Erythroblast (primary cell): ENCODE data around the gene DCAF7.

ENCODE experiments used
- DNase-seq, 2 experiments: peaks; one replicate each; lab custom pipeline; 2025; lab: John Stamatoyannopoulos, UW
- GATA1 ChIP-seq: IDR thresholded peaks from 2 replicates; pipeline ENCODE4 v1.6.1; 2011; ENCODE audit warnings: low read depth, mild to moderate bottlenecking, control low read depth, low read length, moderate library complexity
- POLR2A ChIP-seq: IDR thresholded peaks from 2 replicates; pipeline ENCODE4 v1.6.1; 2011; ENCODE audit warnings: mild to moderate bottlenecking, low read length

The DCAF7 gene

DNA sequence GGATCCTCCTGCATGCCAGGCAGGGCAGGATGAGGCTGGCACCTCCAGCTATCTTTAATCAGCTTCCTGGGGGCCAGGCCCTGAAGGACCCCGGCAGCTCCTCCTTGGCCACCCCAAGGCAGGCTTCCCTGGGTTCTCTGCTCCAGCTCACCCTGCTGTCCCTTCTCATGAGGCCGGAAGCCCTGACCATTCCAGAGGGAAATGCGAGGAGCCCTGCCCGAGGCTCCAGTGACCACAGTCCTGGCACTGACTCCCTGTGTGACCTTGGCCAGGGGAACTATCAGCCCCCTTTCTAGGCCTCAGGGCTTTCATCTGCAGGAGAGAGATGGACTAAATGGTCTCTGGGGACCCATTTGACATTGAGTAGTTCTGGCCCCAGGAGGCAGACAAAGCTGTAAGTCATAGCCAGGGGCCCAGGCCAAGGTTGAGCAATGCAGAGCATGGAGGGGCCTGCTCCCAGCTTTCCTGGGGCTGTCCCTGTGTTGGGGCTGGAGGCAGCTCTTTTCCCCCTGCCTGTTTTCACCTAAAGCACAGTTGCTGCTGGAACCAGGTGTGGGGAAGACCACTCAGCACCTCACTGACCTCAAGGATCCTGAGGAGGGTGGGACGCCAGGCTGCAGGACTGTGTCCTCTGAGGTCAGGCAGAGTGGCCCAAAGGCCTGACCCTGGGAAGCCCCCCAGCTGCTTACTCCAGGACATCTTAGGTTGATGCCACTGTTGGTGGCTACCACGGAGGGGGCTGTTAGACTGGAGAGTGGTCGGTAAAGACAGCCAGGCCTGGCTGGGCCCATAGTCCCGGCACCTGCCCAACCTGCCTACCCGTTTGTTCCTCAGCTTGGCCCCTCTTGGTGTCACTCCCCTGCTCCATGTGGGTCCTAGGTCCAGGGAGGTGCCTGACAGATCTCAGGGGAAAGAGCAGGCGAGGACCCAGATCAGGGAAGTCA lies 19.0 kb upstream of the DCAF7 start:
- DNase-seq, result no peak
- TF ChIP-seq GATA1, result no peak
- TF ChIP-seq POLR2A, result no peak

DNA sequence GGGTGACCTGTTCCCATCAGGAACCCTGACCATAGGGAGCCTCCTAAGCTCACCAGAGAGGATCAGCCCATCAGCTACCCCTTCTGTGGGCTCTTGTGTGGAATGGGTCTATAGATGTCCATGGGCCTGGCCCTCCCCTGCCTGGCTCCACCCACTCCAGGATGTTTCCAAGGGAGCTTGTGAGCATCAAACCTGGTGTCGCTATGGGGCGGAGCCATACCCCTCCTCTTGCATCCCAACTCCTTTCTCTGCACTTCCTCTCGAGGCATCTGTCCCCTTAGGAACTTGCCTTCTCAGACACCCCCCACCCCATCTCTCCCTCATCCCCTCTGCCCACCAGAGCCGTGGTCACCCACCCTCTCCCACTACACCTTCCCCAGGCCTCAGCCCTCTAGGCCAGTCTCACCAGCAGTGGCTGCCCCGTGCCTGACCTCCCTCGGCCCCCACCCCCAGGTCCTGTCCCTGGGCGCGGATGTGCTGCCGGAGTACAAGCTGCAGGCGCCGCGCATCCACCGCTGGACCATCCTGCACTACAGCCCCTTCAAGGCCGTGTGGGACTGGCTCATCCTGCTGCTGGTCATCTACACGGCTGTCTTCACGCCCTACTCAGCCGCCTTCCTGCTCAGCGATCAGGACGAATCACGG lies 16.7 kb upstream of the DCAF7 start:
- DNase-seq, result no peak
- TF ChIP-seq POLR2A (no peak), GATA1 (no peak)

DNA sequence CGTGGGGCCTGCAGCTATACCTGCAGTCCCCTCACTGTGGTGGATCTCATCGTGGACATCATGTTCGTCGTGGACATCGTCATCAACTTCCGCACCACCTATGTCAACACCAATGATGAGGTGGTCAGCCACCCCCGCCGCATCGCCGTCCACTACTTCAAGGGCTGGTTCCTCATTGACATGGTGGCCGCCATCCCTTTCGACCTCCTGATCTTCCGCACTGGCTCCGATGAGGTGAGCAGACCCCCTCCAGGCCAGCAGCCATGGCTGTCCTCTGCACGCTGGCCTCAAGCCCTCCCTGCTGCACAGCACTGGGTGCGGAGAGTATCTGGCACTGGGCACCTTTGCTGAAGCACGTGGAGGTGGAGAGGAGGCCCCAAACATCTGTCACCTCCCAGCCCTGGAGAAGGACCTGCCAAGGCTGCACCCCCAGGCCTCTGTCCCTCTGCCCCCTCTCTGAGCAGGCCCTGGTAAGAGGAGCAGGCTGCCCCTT lies 16.2 kb upstream of the DCAF7 start:
- no peak for DNase-seq
- no peak for TF ChIP-seq GATA1

DNA sequence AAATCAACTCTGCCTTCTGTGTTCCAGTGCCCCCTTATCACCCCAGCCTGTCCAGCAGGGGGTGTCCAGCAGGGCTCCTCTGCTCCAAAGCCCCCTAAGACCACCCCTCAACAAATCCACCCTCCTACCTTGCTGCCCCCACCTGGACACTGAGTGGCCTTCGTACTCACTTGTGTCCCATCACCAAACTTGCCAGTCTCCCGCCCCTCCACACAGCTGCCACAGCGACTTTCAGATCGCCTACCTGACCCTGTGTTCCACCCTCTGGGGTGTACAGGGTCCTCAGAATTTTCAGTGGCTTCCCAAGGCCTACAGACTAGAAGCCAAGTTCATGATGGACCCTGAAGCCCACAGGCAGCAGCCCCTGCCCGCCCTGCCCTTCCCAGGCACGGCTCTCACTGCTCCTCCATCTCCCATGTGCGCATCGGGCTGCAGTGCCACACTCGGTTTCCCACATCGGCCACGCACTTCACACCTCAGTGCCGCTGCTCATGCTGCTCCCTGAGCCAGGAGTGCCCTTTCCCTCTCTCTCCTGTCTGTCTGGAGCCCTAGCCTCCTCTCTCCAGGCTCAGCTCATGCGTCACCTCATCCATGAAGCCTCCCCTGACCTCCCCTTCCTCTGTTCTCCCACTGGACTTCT lies 15.3 kb upstream of the DCAF7 start:
- TF ChIP-seq POLR2A (no peak), GATA1 (no peak)
- DNase-seq, result no peak

DNA sequence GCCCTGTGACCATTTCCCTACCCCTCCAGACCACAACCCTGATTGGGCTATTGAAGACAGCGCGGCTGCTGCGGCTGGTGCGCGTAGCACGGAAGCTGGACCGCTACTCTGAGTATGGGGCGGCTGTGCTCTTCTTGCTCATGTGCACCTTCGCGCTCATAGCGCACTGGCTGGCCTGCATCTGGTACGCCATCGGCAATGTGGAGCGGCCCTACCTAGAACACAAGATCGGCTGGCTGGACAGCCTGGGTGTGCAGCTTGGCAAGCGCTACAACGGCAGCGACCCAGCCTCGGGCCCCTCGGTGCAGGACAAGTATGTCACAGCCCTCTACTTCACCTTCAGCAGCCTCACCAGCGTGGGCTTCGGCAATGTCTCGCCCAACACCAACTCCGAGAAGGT lies 14.6 kb upstream of the DCAF7 start:
- no peak for DNase-seq
- TF ChIP-seq GATA1 (no peak), POLR2A (no peak)

DNA sequence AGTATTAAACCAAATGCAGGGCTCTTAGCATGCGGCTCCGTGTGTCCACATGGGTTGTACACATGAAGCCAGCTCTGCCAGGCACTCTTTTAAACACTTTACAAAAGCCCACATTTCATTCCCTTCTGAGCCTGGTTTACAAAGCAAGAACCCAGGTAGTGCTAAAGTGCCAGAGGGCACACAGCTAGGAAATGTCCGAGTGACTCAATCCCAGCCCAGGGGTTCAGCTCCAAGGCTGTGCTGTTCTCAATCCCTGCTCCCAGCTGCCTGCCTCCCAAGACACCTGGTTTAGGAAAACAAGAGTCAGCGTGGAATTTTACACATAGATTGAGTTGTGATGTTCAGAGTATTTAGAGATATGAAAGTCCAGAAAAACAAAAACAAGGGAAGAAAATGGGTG lies 13.3 kb upstream of the DCAF7 start:
- no peak for TF ChIP-seq GATA1
- no peak for TF ChIP-seq POLR2A
- no peak for DNase-seq

DNA sequence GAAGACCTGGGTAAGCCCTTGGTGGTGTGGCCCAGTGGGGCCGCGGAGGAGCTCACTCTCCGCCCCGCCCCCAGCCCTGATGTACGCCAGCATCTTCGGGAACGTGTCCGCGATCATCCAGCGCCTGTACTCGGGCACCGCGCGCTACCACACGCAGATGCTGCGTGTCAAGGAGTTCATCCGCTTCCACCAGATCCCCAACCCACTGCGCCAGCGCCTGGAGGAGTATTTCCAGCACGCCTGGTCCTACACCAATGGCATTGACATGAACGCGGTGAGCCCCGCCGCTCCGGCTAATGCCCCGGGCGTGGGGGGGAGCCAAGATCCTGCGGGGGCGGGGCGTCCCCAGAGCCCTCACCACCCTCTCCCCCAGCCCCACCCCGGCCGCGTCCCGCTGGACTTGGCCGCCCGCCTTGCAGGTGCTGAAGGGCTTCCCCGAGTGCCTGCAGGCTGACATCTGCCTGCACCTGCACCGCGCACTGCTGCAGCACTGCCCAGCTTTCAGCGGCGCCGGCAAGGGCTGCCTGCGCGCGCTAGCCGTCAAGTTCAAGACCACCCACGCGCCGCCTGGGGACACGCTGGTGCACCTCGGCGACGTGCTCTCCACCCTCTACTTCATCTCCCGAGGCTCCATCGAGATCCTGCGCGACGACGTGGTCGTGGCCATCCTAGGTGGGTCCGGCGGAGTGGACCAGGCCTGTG lies 12.1 kb upstream of the DCAF7 start:
- DNase-seq, result no peak
- TF ChIP-seq POLR2A, result no peak
- no peak for TF ChIP-seq GATA1

DNA sequence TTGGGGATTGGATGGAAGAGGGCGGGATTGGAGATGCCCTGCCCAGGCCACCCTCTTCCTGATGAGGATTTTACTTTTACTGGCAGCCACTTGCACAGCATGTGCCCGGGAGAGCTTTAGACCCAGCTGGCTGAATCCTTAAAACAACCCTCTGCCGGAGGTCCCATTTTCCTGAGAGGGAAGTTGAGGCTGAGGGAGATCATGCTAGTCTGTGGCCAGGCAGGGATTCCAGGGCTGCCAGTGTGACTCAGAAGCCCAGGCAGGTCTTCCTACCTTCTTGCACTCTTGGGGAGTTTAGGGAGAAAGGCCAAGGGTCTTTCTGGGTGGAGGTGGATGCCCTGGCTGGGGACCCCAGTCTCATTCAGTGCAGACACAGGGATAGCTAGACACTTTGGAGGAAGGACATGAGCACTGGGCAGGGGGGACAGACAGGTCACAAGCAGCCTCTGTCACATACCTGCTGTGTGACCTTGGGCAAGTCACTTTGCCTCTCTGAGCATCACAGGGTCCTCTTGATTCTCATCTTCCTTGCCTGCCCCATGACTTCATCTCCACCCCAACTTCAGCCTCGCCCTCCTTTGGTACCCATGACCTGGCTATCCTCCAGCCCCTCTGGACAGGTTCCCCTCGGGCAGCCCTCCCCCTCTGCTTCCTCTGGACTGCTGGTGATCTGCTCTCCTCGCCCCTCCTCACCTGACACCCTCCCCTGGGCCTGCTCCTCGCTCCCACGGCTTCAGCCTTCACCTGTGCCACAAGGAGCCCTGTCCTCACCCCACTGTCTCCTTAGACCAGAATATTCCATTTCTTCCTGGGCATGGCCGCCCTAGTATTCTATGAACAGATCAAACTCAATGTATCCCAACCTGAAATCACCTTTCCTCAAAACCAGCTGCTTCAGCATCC lies 11.3 kb upstream of the DCAF7 start:
- no peak for DNase-seq
- TF ChIP-seq GATA1, result no peak
- TF ChIP-seq POLR2A, result no peak

DNA sequence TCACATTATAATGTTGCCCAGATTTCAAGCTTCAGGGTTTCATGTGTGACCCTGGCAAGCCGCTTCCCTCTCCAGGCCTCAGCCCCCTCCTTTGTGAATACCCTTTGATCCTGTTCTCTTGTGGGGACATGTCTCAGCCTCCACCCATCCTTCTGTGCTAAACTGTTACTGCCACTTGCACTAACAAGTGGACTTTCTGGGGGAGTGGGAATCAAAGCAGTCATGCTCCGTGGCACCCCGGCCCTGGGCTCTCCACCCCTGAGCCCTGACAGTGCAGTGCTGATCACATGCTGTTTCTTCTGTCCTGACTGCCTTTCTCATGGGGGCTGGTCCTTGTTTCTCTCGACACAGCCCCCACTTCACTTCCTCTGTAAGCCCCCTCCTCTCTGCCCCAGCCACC lies 9.7 kb upstream of the DCAF7 start:
- DNase-seq, result no peak
- TF ChIP-seq GATA1 (no peak), POLR2A (no peak)

DNA sequence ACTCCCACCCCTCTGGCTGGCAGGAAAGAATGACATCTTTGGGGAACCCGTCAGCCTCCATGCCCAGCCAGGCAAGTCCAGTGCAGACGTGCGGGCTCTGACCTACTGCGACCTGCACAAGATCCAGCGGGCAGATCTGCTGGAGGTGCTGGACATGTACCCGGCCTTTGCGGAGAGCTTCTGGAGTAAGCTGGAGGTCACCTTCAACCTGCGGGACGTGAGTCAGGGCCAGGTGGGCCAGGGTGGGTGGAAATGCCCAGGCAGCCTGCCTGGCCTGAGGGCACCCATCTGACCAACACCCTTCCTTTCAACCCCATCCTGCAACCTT lies 8.1 kb upstream of the DCAF7 start:
- no peak for TF ChIP-seq GATA1
- no peak for DNase-seq

DNA sequence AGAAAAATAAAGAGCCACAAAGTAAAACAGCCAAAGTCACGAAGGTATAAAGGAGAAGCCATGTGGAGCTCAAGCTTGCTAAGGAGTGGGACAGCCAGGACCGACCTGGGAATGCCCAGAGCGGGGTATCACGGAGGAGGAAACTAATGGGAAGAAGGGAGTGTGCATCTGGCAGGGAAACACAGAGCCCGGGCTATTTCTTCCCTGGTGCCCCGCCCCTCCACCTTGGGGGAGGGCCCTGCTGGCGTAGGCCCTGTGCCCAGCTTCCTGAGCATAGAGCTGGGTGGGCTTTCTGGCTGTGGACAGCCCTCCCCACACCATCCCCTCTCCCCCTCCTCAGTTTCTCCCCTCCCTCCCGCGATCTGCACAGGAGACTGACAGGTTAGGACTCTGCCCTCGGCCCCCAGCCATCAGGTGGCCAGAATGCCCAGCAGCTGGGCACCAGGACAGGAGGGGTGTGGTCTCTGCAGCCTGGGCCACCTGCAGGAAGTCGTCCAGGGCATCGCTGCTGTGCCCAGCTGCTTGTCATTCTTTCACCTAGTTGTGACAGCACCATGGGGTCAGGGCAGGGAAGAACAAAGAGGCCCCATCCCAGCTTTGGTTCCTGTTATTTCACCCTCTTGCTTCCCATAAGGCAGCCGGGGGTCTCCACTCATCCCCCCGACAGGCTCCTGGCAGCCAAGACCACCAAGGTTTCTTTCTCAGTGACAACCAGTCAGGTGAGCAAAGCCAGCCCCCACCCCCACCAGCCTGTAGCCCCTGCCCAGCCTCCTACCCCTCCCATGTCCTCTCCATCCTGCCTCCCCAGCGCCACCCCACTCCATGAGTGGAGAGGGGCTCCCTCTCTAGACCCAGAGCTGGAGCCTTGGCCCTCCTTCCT lies 7.1 kb upstream of the DCAF7 start:
- DNase-seq, result no peak
- TF ChIP-seq GATA1 (no peak), POLR2A (no peak)
